Suprapubic skin (tissue), 4 donors: ENCODE results near the gene MRPL14. TPM values are rescaled to one million over a fixed set of nuclear protein-coding genes. Genes with fewer than 3 reads are reported as not detected.

Experiments
- DNase-seq, 2 donors: peaks; one replicate each; pipeline ENCODE4 v3.0.0-alpha.2; 2019; ENCODE audit warnings: low spot score in 2 of 2
- H3K27ac ChIP-seq: fragments of 200-600 bp; sonication (generic); one replicate; pipeline ENCODE4 v1.5.1; 2019
- H3K27me3 ChIP-seq: fragments of 200-600 bp; sonication (generic); one replicate; pipeline ENCODE4 v1.5.1; 2019
- H3K36me3 ChIP-seq: fragments of 200-600 bp; sonication (generic); one replicate; pipeline ENCODE4 v1.5.1; 2019
- H3K4me1 ChIP-seq: fragments of 200-600 bp; sonication (generic); one replicate; pipeline ENCODE4 v1.5.1; 2019
- H3K4me3 ChIP-seq: fragments of 200-600 bp; sonication (generic); one replicate; pipeline ENCODE4 v1.5.1; 2019; ENCODE audit warnings: mild to moderate bottlenecking
- H3K9me3 ChIP-seq: fragments of 200-600 bp; sonication (generic); one replicate; pipeline ENCODE4 v1.5.1; 2019
- CTCF ChIP-seq, 2 donors: fragments of 200-600 bp in 1 of 2; fragments of 450-650 bp in 1 of 2; sonication (generic) in 1 of 2; IDR thresholded peaks; one replicate each; pipeline ENCODE4 v1.5.1; 2016 to 2019; ENCODE audit warnings: antibody characterized with exemption in 2 of 2, mild to moderate bottlenecking in 1 of 2, moderate library complexity in 1 of 2
- EP300 ChIP-seq: sonication (generic); formaldehyde crosslinking; IDR thresholded peaks from one replicate; pipeline ENCODE4 v1.6.1; 2017; ENCODE audit warnings: antibody characterized with exemption
- POLR2A ChIP-seq, 2 donors: fragments of 450-650 bp; IDR thresholded peaks; one replicate each; pipeline ENCODE4 v1.6.1; 2017; ENCODE audit warnings: antibody characterized with exemption in 2 of 2, mild to moderate bottlenecking in 2 of 2, moderate library complexity in 2 of 2
- POLR2AphosphoS5 ChIP-seq, 3 donors: sonication (generic); formaldehyde crosslinking; IDR thresholded peaks; one replicate each; pipeline ENCODE4 v1.6.1; 2017; ENCODE audit warnings: antibody characterized with exemption in 3 of 3
- WGBS: methylation state at CpG from one replicate; pipeline ENCODE4 v1.1.5; 2018; 5-methylcytosine and 5-hydroxymethylcytosine counted together
- total RNA-seq, 4 donors: library from RNA; depleted of rRNA; stranded (reverse); fragments of >200 nt; gene quantifications; one replicate each; pipeline ENCODE4 v1.1.0, GENCODE V29; 2016

The MRPL14 gene
- total RNA-seq, 4 donors from 2014 or later = 25.1 to 49.8 (median 44.0) TPM

GRCh38 chr6:44109212-44109611 is 18.0 kb downstream of the MRPL14 start:
- Histone ChIP-seq H3K27me3 (no peaks in the 10 kb centered on the region), H3K27ac (no peak overlapping the region), H3K9me3 (no peaks in the 10 kb centered on the region), H3K36me3 (peaks cover 54% of the 10 kb centered on the region), H3K4me1 (peaks cover 10% of the 10 kb centered on the region), H3K4me3 (no peak overlapping the region)
- no peak for DNase-seq
- TF ChIP-seq CTCF (IDR thresholded peaks at IDR 0.05) (no peak), EP300 (no peak), POLR2A (IDR thresholded peaks at IDR 0.05) (no peak), POLR2AphosphoS5 (IDR thresholded peaks at IDR 0.05) (no peak)
- 87% methylated on average over 8 of the region's 10 CpGs for WGBS

GRCh38 chr6:44108471-44108870 is 18.8 kb downstream of the MRPL14 start:
- peaks cover 54% of the 10 kb centered on the region for H3K36me3 ChIP-seq

GRCh38 chr6:44107017-44107416 is 20.2 kb downstream of the MRPL14 start:
- H3K4me3 ChIP-seq = no peak overlapping the region
- DNase-seq = no peak
- H3K27ac ChIP-seq = no peak overlapping the region
- no peaks in the 10 kb centered on the region for H3K27me3 ChIP-seq
- H3K36me3 ChIP-seq = peaks cover 42% of the 10 kb centered on the region
- WGBS = 94% methylated on average over 5 of the region's 5 CpGs
- TF ChIP-seq POLR2AphosphoS5 (IDR thresholded peaks at IDR 0.05) = no peak
- no peak for TF ChIP-seq POLR2A (IDR thresholded peaks at IDR 0.05)
- TF ChIP-seq EP300 = no peak
- no peak for TF ChIP-seq CTCF (IDR thresholded peaks at IDR 0.05)
- no peaks in the 10 kb centered on the region for H3K9me3 ChIP-seq
- peaks cover 8% of the 10 kb centered on the region for H3K4me1 ChIP-seq

More at GRCh38 chr6:44108471-44108870, 18.8 kb downstream of the MRPL14 start:
- TF ChIP-seq POLR2AphosphoS5 (IDR thresholded peaks at IDR 0.05) = no peak
- no peak for TF ChIP-seq EP300
- no peak for TF ChIP-seq CTCF (IDR thresholded peaks at IDR 0.05)
- no peak for TF ChIP-seq POLR2A (IDR thresholded peaks at IDR 0.05)
- no peak overlapping the region for H3K27ac ChIP-seq
- DNase-seq = no peak
- no peaks in the 10 kb centered on the region for H3K27me3 ChIP-seq
- H3K9me3 ChIP-seq = no peaks in the 10 kb centered on the region
- 83% methylated on average over 1 of the region's 1 CpG for WGBS
- H3K4me1 ChIP-seq = peaks cover 8% of the 10 kb centered on the region
- no peak overlapping the region for H3K4me3 ChIP-seq

- no peak overlapping the region for H3K27ac ChIP-seq
- 83% methylated on average over 3 of the region's 3 CpGs for WGBS
- no peak overlapping the region for H3K4me3 ChIP-seq
- DNase-seq = no peak
- peaks cover 8% of the 10 kb centered on the region for H3K4me1 ChIP-seq
- no peaks in the 10 kb centered on the region for H3K9me3 ChIP-seq
- TF ChIP-seq POLR2AphosphoS5 (IDR thresholded peaks at IDR 0.05) (no peak), POLR2A (IDR thresholded peaks at IDR 0.05) (no peak), CTCF (IDR thresholded peaks at IDR 0.05) (no peak), EP300 (no peak)
- peaks cover 34% of the 10 kb centered on the region for H3K36me3 ChIP-seq
- no peaks in the 10 kb centered on the region for H3K27me3 ChIP-seq
These were observed 21.1 kb downstream of the MRPL14 start for GRCh38 chr6:44105993-44106740.

GRCh38 chr6:44105146-44105545 is 22.1 kb downstream of the MRPL14 start:
- Histone ChIP-seq H3K27ac (no peak overlapping the region), H3K4me1 (peaks cover 8% of the 10 kb centered on the region), H3K27me3 (no peaks in the 10 kb centered on the region), H3K9me3 (no peaks in the 10 kb centered on the region), H3K4me3 (no peak overlapping the region), H3K36me3 (peaks cover 25% of the 10 kb centered on the region)
- TF ChIP-seq CTCF (IDR thresholded peaks at IDR 0.05) (no peak), POLR2A (IDR thresholded peaks at IDR 0.05) (no peak), EP300 (no peak), POLR2AphosphoS5 (IDR thresholded peaks at IDR 0.05) (no peak)
- no peak for DNase-seq
- WGBS = 77% methylated on average over 7 of the region's 7 CpGs
